B cell (primary cell): ENCODE measurements around the gene KLHDC7B.

Source experiments
- EZH2 ChIP-seq: IDR thresholded peaks from 2 replicates; pipeline ENCODE4 v1.6.1; 2012; ENCODE audit warnings: borderline replicate concordance, low read depth, mild to moderate bottlenecking, moderate library complexity, low read length; ENCODE audit not compliant: insufficient read depth, poor library complexity, severe bottlenecking
- TF ChIP-seq, protein P1 (sequence below): fragments of 200-600 bp; IDR thresholded peaks from one replicate; pipeline ENCODE4 v1.8.0; 2022; ENCODE audit warnings: antibody characterized with exemption, mild to moderate bottlenecking

DNA sequence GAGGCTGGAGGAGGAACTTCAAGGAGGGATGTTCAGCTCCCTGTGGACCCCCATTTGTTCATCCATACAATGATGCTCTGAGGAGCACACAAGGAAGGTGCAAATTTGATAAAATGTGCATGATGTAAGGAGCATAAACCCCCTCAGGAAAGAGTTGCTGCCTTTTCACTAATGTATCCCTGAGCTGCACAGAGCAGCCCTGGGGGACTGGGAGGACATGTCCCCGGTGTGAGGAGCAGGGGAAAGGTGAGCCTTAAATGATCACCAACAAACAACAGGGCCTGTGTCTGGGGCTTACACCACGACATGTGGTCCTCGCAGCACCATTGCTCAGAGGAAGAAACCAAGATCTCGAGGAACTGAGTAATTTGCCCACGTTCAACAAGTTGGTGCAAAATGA is 51.4 kb downstream of the KLHDC7B start:
- TF ChIP-seq, protein P1, sequence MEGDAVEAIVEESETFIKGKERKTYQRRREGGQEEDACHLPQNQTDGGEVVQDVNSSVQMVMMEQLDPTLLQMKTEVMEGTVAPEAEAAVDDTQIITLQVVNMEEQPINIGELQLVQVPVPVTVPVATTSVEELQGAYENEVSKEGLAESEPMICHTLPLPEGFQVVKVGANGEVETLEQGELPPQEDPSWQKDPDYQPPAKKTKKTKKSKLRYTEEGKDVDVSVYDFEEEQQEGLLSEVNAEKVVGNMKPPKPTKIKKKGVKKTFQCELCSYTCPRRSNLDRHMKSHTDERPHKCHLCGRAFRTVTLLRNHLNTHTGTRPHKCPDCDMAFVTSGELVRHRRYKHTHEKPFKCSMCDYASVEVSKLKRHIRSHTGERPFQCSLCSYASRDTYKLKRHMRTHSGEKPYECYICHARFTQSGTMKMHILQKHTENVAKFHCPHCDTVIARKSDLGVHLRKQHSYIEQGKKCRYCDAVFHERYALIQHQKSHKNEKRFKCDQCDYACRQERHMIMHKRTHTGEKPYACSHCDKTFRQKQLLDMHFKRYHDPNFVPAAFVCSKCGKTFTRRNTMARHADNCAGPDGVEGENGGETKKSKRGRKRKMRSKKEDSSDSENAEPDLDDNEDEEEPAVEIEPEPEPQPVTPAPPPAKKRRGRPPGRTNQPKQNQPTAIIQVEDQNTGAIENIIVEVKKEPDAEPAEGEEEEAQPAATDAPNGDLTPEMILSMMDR, result no peak
- TF ChIP-seq EZH2, result no peak
